GM12873 (cell line): ENCODE data around the gene MAGEA4.

Experiments
- TF ChIP-seq, protein P1 (sequence below): IDR thresholded peaks from 2 replicates; pipeline ENCODE4 v1.5.1; 2012; ENCODE audit warnings: low read depth, mild to moderate bottlenecking, moderate library complexity, low read length, control low read depth; ENCODE audit not compliant: insufficient read depth; ENCODE audit errors: missing control alignments

MAGEA4 gene, protein sequence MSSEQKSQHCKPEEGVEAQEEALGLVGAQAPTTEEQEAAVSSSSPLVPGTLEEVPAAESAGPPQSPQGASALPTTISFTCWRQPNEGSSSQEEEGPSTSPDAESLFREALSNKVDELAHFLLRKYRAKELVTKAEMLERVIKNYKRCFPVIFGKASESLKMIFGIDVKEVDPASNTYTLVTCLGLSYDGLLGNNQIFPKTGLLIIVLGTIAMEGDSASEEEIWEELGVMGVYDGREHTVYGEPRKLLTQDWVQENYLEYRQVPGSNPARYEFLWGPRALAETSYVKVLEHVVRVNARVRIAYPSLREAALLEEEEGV

DNA sequence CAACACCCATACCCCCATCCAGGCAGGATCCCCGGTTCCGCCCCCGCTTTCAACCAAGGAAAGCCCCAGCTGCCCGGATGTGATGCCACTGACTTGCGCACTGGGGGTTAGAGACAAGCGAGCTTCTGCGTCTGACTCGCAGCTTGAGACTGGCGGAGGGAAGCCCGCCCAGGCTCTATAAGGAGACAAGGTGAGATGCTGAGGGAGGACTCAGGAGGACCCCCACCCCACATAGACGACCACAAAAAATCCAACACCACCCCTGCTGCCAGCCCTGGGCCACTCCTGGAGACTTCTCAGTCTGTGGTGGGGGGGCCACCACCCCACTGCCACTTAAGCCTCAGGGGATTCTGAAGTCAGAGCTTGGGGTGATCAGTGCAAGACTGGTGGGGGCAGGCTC, at the start of gene MAGEA4:
TSS of gene MAGEA4 (plus strand) at position 110 of the 400 bp plus-strand sequence. CDS start 10,776 bp downstream, outside the sequence.
- TF ChIP-seq, protein P1, sequence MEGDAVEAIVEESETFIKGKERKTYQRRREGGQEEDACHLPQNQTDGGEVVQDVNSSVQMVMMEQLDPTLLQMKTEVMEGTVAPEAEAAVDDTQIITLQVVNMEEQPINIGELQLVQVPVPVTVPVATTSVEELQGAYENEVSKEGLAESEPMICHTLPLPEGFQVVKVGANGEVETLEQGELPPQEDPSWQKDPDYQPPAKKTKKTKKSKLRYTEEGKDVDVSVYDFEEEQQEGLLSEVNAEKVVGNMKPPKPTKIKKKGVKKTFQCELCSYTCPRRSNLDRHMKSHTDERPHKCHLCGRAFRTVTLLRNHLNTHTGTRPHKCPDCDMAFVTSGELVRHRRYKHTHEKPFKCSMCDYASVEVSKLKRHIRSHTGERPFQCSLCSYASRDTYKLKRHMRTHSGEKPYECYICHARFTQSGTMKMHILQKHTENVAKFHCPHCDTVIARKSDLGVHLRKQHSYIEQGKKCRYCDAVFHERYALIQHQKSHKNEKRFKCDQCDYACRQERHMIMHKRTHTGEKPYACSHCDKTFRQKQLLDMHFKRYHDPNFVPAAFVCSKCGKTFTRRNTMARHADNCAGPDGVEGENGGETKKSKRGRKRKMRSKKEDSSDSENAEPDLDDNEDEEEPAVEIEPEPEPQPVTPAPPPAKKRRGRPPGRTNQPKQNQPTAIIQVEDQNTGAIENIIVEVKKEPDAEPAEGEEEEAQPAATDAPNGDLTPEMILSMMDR = no peak

DNA sequence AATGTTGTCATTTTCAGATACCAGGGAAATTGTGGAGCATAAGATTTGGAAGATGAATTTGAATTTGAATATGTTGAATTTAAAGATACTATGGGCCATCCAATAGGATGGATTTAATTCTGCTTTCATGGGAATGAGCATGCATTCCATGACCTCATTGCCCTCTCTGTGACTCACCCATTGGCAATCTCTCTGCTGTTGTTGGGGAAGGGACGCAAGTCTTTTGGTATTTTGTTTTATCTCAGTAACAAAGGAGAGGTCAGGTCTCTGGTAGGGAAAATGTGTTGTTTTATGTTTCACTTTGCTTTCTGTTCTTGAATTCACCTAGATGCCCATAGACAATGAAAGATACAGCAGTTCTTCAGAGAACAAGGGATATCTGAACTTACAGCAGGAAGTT, 42.1 kb upstream of the MAGEA4 start:
- TF ChIP-seq, protein P1 = no peak

DNA sequence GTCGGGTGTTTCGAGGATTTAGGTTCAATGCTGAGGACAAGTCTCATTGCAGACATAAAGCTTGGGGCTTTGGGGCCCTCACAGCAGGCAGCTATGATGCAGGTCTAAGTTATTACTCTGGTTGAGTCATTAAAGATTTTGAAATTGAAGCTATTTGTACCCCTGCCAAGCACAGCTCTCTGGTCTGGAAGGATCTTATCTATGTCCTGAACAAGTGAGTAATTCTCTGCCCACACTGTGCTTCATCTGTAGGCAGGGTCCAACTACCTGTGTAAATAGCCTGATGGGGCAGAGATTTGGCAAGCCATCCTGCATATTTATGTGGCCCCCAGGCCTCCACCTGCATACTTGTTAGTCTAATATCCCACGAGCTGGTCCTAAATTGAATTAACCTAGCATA, 41.4 kb upstream of the MAGEA4 start:
- TF ChIP-seq, protein P1 = no peak

DNA sequence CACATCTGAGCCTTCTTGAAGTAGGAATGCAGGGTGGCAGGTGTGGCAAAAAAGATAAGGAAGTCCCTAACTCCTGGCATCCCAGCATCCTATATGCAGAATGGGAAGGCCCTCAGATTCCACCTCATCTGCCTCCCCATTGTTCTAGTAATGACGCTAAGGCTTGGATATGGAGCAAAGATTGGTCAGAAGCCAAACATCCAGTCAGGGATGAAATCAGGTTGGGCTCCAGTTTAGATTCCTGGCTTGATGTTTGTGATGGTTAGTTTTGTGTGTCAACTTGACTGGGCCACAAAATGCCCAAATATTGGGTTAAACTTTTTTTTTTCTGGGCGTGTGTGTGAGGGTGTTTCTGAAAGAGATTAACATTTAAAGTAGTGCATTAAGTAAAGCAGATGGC, 39.6 kb upstream of the MAGEA4 start:
- TF ChIP-seq, protein P1 = no peak

DNA sequence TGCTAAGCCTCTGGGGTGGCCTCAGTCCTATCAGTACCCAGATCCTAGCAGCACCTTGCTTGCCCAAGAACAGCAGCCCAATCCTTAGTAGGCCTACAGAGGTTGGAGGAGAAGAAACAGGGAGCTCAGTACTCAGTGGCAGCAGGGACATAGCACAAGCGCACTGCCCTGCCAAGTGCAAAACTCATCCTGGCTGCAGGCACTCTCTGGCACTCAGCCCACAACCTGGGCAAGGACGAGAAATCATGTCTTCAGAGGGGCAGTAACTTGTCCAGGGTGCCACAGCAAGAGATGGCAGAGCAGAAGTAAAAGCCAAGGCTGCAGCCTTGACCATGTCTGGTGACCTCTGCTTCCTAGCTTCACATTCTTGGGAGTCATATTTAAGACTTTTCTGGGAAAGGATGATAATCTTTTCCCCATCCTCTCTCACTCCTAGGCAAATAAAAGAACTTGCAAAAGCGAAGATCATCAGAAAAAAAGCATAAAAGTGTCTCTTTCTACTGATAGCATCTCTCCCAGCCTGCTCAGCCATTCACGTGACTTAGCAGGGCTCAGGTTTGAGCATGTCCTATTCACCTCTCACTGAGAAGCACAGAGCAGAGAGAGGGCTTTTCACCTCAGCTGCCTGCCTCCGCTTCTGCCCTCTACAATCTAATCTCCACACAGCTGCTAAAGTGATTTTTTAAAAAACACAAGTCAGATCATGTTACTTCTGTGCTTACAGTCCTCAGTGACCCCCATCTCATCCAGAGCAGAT, 37.2 kb upstream of the MAGEA4 start:
- TF ChIP-seq, protein P1 = no peak

DNA sequence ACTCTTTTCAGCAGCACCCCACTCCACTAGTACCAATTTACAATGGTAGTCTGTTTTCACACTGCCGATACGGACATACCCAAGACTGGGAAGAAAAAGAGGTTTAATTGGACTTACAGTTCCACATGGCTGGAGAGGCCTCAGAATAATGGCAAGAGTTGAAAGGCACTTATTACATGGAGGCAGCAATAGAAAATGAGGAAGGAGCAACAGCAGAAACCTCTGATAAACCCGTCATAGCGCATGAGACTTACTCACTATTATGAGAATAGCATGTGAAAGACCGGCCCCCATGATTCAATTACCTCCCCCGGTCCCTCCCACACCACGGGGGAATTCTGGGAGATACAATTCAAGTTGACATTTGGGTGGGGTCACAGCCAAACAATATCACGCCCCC, 34.1 kb upstream of the MAGEA4 start:
- TF ChIP-seq, protein P1 = no peak

DNA sequence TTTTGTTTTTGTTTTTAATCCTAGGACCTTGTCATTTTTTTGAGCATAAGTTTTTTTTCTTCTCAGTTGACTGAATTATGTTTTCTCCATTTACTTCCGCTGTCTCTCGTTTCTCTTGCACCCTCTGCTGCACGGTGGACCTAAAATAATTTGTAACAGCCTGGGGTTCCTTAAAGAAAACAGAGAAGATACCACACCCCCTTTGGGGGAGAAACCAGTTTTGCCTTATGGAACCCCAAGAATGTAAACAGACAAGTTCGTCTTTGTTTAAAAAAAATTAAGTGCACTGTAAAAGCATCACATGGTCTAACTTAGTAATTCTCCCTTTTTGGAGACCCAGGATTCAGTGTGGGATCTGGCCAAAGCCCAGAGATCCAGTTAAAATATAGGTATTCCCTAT, 32.8 kb upstream of the MAGEA4 start:
- TF ChIP-seq, protein P1 = no peak
